H9 (cell line): ENCODE measurements around the gene VPS54. TPM values are rescaled to one million over a fixed set of nuclear protein-coding genes. Genes with fewer than 3 reads are reported as not detected.
A peak's percentile ranks its signal among the peaks of the same experiment; 100 is the strongest.

Experiments used
- DNase-seq: peaks from one replicate; pipeline ENCODE4 v3.0.0-alpha.2; 2017
- H2AFZ ChIP-seq: one replicate; pipeline ENCODE4 v1.6.1; 2013; ENCODE audit warnings: mild to moderate bottlenecking, low read length, control low read depth, moderate library complexity
- H2AK5ac ChIP-seq: 2 replicates; pipeline ENCODE4 v1.6.1; 2013; ENCODE audit warnings: low read length, control low read depth, mixed read lengths; ENCODE audit not compliant: insufficient read length
- H2BK120ac ChIP-seq: one replicate; pipeline ENCODE4 v1.6.1; 2013; ENCODE audit warnings: low read depth, mild to moderate bottlenecking, low read length, control low read depth, inconsistent platforms; ENCODE audit not compliant: poor library complexity, severe bottlenecking
- H2BK12ac ChIP-seq: 2 replicates; pipeline ENCODE4 v1.6.1; 2013; ENCODE audit warnings: low read length, control low read depth, mixed read lengths, low read depth; ENCODE audit not compliant: insufficient read length
- H2BK15ac ChIP-seq: 2 replicates; pipeline ENCODE4 v1.6.1; 2013; ENCODE audit warnings: low read depth, low read length, control low read depth
- H2BK20ac ChIP-seq: one replicate; pipeline ENCODE4 v1.6.1; 2013; ENCODE audit warnings: low read depth, mild to moderate bottlenecking, low read length, control low read depth, inconsistent platforms; ENCODE audit not compliant: poor library complexity, severe bottlenecking
- H2BK5ac ChIP-seq: 2 replicates; pipeline ENCODE4 v1.6.1; 2013; ENCODE audit warnings: low read length, control low read depth, mixed read lengths; ENCODE audit not compliant: insufficient read length
- H3K14ac ChIP-seq: 2 replicates; pipeline ENCODE4 v1.6.1; 2013; ENCODE audit warnings: low read length, control low read depth; ENCODE audit not compliant: insufficient read depth
- H3K18ac ChIP-seq: 2 replicates; pipeline ENCODE4 v1.6.1; 2013; ENCODE audit warnings: low read depth, mild to moderate bottlenecking, mixed read lengths, low read length, control low read depth; ENCODE audit not compliant: insufficient read length
- H3K23ac ChIP-seq: 2 replicates; pipeline ENCODE4 v1.6.1; 2013; ENCODE audit warnings: low read length, control low read depth, mixed read lengths, low read depth; ENCODE audit not compliant: insufficient read length
- H3K23me2 ChIP-seq: 2 replicates; pipeline ENCODE4 v1.6.1; 2013; ENCODE audit warnings: low read depth, mild to moderate bottlenecking, mixed read lengths, low read length, control low read depth; ENCODE audit not compliant: insufficient read length, poor library complexity, severe bottlenecking
- H3K27ac ChIP-seq: 2 replicates; pipeline ENCODE4 v1.5.1; 2013; ENCODE audit warnings: low read length, control low read depth, mixed read lengths, low read depth; ENCODE audit not compliant: insufficient read length
- H3K27me3 ChIP-seq: 2 replicates; pipeline ENCODE4 v1.6.1; 2013; ENCODE audit warnings: low read length, control low read depth, inconsistent platforms; ENCODE audit not compliant: insufficient read depth
- H3K4ac ChIP-seq: 2 replicates; pipeline ENCODE4 v1.6.1; 2013; ENCODE audit warnings: low read depth, mild to moderate bottlenecking, control low read depth, inconsistent platforms, low read length, moderate library complexity
- H3K4me1 ChIP-seq: 2 replicates; pipeline ENCODE4 v1.6.1; 2013; ENCODE audit warnings: low read length, control low read depth, inconsistent platforms; ENCODE audit not compliant: insufficient read depth
- H3K4me2 ChIP-seq: 2 replicates; pipeline ENCODE4 v1.6.1; 2013; ENCODE audit warnings: low read length, control low read depth, mixed read lengths; ENCODE audit not compliant: insufficient read length, insufficient read depth
- H3K56ac ChIP-seq: 2 replicates; pipeline ENCODE4 v1.6.1; 2013; ENCODE audit warnings: low read depth, mild to moderate bottlenecking, mixed read lengths, low read length, control low read depth; ENCODE audit not compliant: insufficient read length
- H3K79me1 ChIP-seq: 2 replicates; pipeline ENCODE4 v1.6.1; 2013; ENCODE audit warnings: low read depth, mild to moderate bottlenecking, moderate library complexity, low read length, control low read depth, inconsistent platforms; ENCODE audit not compliant: insufficient read depth, poor library complexity, severe bottlenecking
- H3K79me2 ChIP-seq: 2 replicates; pipeline ENCODE4 v1.6.1; 2013; ENCODE audit warnings: low read length, control low read depth, inconsistent platforms; ENCODE audit not compliant: insufficient read depth
- H3K9ac ChIP-seq: 2 replicates; pipeline ENCODE4 v1.6.1; 2013; ENCODE audit warnings: low read length, control low read depth, mixed read lengths; ENCODE audit not compliant: insufficient read length; ENCODE audit errors: extremely low read depth
- H3K9me3 ChIP-seq: one replicate; pipeline ENCODE4 v1.6.1; 2013; ENCODE audit warnings: low read depth, low read length, inconsistent platforms; ENCODE audit not compliant: control insufficient read depth
- H3T11ph ChIP-seq: one replicate; pipeline ENCODE4 v1.6.1; 2013; ENCODE audit warnings: mild to moderate bottlenecking, low read length, control low read depth, inconsistent platforms
- H4K20me1 ChIP-seq: one replicate; pipeline ENCODE4 v1.6.1; 2013; ENCODE audit not compliant: control insufficient read depth, insufficient read length, insufficient read depth
- H4K5ac ChIP-seq: 2 replicates; pipeline ENCODE4 v1.6.1; 2013; ENCODE audit warnings: low read depth, mild to moderate bottlenecking, mixed read lengths, low read length, control low read depth; ENCODE audit not compliant: insufficient read length
- H4K8ac ChIP-seq: replicated peaks from 2 replicates; pipeline ENCODE4 v1.6.1; 2013; ENCODE audit warnings: low read length, control low read depth, mixed read lengths, low read depth; ENCODE audit not compliant: insufficient read length
- H4K91ac ChIP-seq: 2 replicates; pipeline ENCODE4 v1.6.1; 2013; ENCODE audit warnings: low read depth, mild to moderate bottlenecking, moderate library complexity, mixed read lengths, low read length, control low read depth; ENCODE audit not compliant: insufficient read length
- H3K27ac Mint-ChIP-seq, 3 experiments: 2 replicates in 2 of 3; 3 replicates in 1 of 3; pipeline ENCODE4 v1.8.0; 2020 to 2021; ENCODE audit warnings: mixed read lengths in 3 of 3, mild to moderate bottlenecking in 1 of 3, moderate library complexity in 1 of 3
- H3K27me3 Mint-ChIP-seq: 2 replicates; pipeline ENCODE4 v1.8.0; 2021; ENCODE audit warnings: low read depth, mild to moderate bottlenecking, moderate library complexity, mixed read lengths
- H3K36me3 Mint-ChIP-seq, 3 experiments: 2 replicates in 2 of 3; 3 replicates in 1 of 3; pipeline ENCODE4 v1.8.0; 2020 to 2021; ENCODE audit warnings: low read depth in 3 of 3, mixed read lengths in 3 of 3; ENCODE audit not compliant: insufficient read depth in 1 of 3
- H3K4me1 Mint-ChIP-seq, 2 experiments: 2 replicates each; pipeline ENCODE4 v1.8.0; 2020; ENCODE audit warnings: mixed read lengths in 2 of 2
- H3K4me3 Mint-ChIP-seq, 2 experiments: 2 replicates in 1 of 2; 3 replicates in 1 of 2; pipeline ENCODE4 v1.8.0; 2020 to 2021; ENCODE audit warnings: mild to moderate bottlenecking in 2 of 2, mixed read lengths in 2 of 2, moderate library complexity in 1 of 2
- H3K9me3 Mint-ChIP-seq, 2 experiments: 2 replicates in 1 of 2; 3 replicates in 1 of 2; pipeline ENCODE4 v1.8.0; 2020; ENCODE audit warnings: mild to moderate bottlenecking in 2 of 2, mixed read lengths in 2 of 2, moderate library complexity in 1 of 2
- total RNA-seq: library from RNA; stranded (reverse); gene quantifications from 2 replicates; pipeline ENCODE4 v1.2.1, GENCODE V29; 2021
- TF ChIP-seq, protein P1 (sequence below): fragments of 200-600 bp; sonication (generic); conservative IDR thresholded peaks from 3 replicates; pipeline ENCODE4 v1.8.0; 2021; ENCODE audit warnings: antibody characterized with exemption, mild to moderate bottlenecking

The VPS54 gene
- total RNA-seq, 1 experiment from 2014 or later: 13.4 TPM

DNA sequence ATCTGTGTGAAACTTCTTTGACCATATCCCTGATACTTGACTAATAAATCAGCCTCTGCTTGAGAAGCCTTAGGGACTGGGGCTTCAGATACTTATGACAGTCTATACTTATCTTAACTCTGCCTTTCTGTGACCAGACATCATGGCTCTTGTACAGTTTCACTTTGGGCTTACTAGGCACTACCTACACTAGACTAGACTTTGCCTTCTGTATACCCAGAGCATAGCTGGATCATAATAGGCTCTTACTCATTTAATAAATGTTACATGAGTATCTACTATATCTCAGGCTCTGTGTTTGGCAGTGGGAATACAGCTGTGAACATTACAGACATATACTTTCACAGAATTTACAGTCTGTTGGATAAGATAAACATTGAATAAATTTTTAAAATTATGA lies 168.6 kb downstream of the VPS54 start:
- H3K27me3 ChIP-seq: no peaks in the 10 kb centered on the region
- H3K9me3 ChIP-seq: no peaks in the 10 kb centered on the region
- peaks cover 93 to 94% of the 10 kb centered on the region in 2 experiments for H3K4me1 Mint-ChIP-seq
- H3K9ac ChIP-seq: peak overlapping the region; percentile 15
- no peak overlapping the region for H4K5ac ChIP-seq
- peak overlapping the region in 2 of 3 experiments; percentile 95 to 99; a peak in 5 of 7 replicates for H3K27ac Mint-ChIP-seq
- no peak overlapping the region for H4K8ac ChIP-seq
- H3K4me1 ChIP-seq: peaks cover 24% of the 10 kb centered on the region
- no peak overlapping the region for H4K91ac ChIP-seq
- no peak overlapping the region for H2BK20ac ChIP-seq
- peaks cover 55% of the 10 kb centered on the region for H3K79me2 ChIP-seq
- no peak overlapping the region for H2BK15ac ChIP-seq
- H3K23ac ChIP-seq: no peak overlapping the region
- H2BK12ac ChIP-seq: no peak overlapping the region
- TF ChIP-seq, protein P1, sequence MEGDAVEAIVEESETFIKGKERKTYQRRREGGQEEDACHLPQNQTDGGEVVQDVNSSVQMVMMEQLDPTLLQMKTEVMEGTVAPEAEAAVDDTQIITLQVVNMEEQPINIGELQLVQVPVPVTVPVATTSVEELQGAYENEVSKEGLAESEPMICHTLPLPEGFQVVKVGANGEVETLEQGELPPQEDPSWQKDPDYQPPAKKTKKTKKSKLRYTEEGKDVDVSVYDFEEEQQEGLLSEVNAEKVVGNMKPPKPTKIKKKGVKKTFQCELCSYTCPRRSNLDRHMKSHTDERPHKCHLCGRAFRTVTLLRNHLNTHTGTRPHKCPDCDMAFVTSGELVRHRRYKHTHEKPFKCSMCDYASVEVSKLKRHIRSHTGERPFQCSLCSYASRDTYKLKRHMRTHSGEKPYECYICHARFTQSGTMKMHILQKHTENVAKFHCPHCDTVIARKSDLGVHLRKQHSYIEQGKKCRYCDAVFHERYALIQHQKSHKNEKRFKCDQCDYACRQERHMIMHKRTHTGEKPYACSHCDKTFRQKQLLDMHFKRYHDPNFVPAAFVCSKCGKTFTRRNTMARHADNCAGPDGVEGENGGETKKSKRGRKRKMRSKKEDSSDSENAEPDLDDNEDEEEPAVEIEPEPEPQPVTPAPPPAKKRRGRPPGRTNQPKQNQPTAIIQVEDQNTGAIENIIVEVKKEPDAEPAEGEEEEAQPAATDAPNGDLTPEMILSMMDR: no peak
- no peaks in the 10 kb centered on the region for H3K9me3 Mint-ChIP-seq
- H2BK120ac ChIP-seq: no peak overlapping the region
- no peak overlapping the region for H3K4ac ChIP-seq
- H3K4me2 ChIP-seq: peak overlapping the region; percentile 56
- no peaks in the 10 kb centered on the region for H4K20me1 ChIP-seq
- no peak overlapping the region for H3K4me3 Mint-ChIP-seq
- H3K27ac ChIP-seq: no peak overlapping the region
- H3K79me1 ChIP-seq: no peaks in the 10 kb centered on the region
- no peak overlapping the region for H2AFZ ChIP-seq
- no peak overlapping the region for H3T11ph ChIP-seq
- H3K36me3 Mint-ChIP-seq: peaks cover 3 to 57% (median 47%) of the 10 kb centered on the region in 3 experiments; a peak in 5 of 7 replicates
- no peaks in the 10 kb centered on the region for H3K27me3 Mint-ChIP-seq
- DNase-seq: no peak
- H3K18ac ChIP-seq: no peak overlapping the region
- no peak overlapping the region for H2BK5ac ChIP-seq
- no peak overlapping the region for H3K56ac ChIP-seq
- H3K23me2 ChIP-seq: peaks cover 7% of the 10 kb centered on the region
- no peak overlapping the region for H3K14ac ChIP-seq
- H2AK5ac ChIP-seq: no peak overlapping the region
